MM.1S (cell line): ENCODE measurements around the gene KRCC1.

Experiments
- EZH2 ChIP-seq: fragments of 300-600 bp; sonication (generic); optimal IDR thresholded peaks from 2 replicates; pipeline ENCODE3; 2017; ENCODE audit warnings: low read depth, mild to moderate bottlenecking, antibody characterized with exemption, low read length, mixed read lengths
- TF ChIP-seq, protein P1 (sequence below): fragments of 300-600 bp; sonication (generic); IDR thresholded peaks from 2 replicates; pipeline ENCODE4 v1.5.1; 2016; ENCODE audit warnings: antibody characterized with exemption, low read length, mixed read lengths

DNA sequence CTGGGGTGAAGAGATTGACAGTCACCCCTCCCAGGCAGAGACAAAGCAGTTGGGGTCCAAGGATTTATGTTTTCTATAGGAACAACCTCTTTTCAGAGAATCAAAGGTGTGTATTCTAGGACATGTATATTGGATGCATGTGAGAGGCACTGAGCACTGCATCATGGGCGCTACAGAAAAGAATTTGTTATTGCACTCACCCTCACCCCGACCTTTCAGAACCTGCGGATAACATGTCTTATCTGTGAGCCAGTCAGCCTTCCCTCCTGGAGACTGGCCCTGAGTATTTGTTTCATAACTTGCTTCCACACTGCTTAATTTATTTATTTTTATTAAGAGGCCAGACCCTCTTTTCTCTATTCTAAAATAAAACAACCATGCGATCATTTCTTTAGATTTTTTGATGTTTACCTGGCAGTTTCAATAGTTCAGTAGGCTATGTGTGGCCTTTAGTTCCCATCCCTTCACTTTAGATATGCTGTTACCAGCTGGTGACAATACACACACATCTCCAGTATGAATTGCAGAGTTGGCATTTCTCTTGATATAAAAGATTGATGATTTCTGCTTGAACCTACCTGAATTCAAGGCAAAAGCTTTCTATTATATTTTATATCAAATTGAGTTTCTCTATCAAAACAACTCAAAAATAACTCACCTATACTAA, 42.4 kb upstream of the KRCC1 start:
- no peak for TF ChIP-seq EZH2
- TF ChIP-seq, protein P1, sequence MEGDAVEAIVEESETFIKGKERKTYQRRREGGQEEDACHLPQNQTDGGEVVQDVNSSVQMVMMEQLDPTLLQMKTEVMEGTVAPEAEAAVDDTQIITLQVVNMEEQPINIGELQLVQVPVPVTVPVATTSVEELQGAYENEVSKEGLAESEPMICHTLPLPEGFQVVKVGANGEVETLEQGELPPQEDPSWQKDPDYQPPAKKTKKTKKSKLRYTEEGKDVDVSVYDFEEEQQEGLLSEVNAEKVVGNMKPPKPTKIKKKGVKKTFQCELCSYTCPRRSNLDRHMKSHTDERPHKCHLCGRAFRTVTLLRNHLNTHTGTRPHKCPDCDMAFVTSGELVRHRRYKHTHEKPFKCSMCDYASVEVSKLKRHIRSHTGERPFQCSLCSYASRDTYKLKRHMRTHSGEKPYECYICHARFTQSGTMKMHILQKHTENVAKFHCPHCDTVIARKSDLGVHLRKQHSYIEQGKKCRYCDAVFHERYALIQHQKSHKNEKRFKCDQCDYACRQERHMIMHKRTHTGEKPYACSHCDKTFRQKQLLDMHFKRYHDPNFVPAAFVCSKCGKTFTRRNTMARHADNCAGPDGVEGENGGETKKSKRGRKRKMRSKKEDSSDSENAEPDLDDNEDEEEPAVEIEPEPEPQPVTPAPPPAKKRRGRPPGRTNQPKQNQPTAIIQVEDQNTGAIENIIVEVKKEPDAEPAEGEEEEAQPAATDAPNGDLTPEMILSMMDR: no peak
